Right lobe of liver (tissue), 4 donors: Measurements from ENCODE around the gene DBH.

Source experiments
- CTCF ChIP-seq, 4 donors: fragments of 200-600 bp in 3 of 4; fragments of 450-650 bp in 1 of 4; IDR thresholded peaks; one replicate each; pipeline versions ENCODE4 v1.5.1 to v1.8.0; 2016 to 2022; ENCODE audit warnings: antibody characterized with exemption in 4 of 4, mild to moderate bottlenecking in 2 of 4
- POLR2A ChIP-seq: fragments of 450-650 bp; IDR thresholded peaks from one replicate; pipeline ENCODE4 v1.6.1; 2017; ENCODE audit warnings: antibody characterized with exemption, mild to moderate bottlenecking
- donor health status: DM: no; HTN: no; CAD: no.
- donor health status: DM: no; HTN: no; CAD: no.
- donor health status: DM: no; HTN: yes; CAD: no.

GRCh38 chr9:133605856-133606707 is 30.1 kb upstream of the DBH start:
- TF ChIP-seq POLR2A (no peak), CTCF (IDR thresholded peaks at IDR 0.05) (no peak)
